Activated naive CD4-positive, alpha-beta T cell treated with anti-CD3 and anti-CD28 coated beads, Interleukin-2, amount 50 U/mL, for 24 hours (primary cell): Measurements from ENCODE around the gene PARVG.

ENCODE experiments used
- H3K27ac Mint-ChIP-seq: one replicate; pipeline ENCODE4 v1.8.0; 2021; ENCODE audit warnings: mild to moderate bottlenecking, mixed read lengths
- H3K27me3 Mint-ChIP-seq: one replicate; pipeline ENCODE4 v1.8.0; 2021; ENCODE audit warnings: mixed read lengths
- H3K36me3 Mint-ChIP-seq: one replicate; pipeline ENCODE4 v1.8.0; 2021; ENCODE audit warnings: mixed read lengths
- H3K4me1 Mint-ChIP-seq: one replicate; pipeline ENCODE4 v1.8.0; 2021; ENCODE audit warnings: mixed read lengths
- H3K4me3 Mint-ChIP-seq: one replicate; pipeline ENCODE4 v1.8.0; 2021; ENCODE audit warnings: mild to moderate bottlenecking, mixed read lengths
- H3K9me3 Mint-ChIP-seq: one replicate; pipeline ENCODE4 v1.8.0; 2021; ENCODE audit warnings: mixed read lengths

Gene PARVG, protein sequence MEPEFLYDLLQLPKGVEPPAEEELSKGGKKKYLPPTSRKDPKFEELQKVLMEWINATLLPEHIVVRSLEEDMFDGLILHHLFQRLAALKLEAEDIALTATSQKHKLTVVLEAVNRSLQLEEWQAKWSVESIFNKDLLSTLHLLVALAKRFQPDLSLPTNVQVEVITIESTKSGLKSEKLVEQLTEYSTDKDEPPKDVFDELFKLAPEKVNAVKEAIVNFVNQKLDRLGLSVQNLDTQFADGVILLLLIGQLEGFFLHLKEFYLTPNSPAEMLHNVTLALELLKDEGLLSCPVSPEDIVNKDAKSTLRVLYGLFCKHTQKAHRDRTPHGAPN

GRCh38 chr22:44180706-44181032 is at the start of gene PARVG:
TSS of gene PARVG (plus strand) at chr22:44180925. CDS start at chr22:44183330, 2,405 bp downstream.
- Mint-ChIP-seq H3K4me3 (peak within 1 kb of the TSS; percentile 90), H3K27me3 (no peaks in the 10 kb centered on the region), H3K27ac (peak within 1 kb of the TSS; percentile 96), H3K9me3 (no peaks in the 10 kb centered on the region), H3K4me1 (peaks cover 36% of the 10 kb centered on the region), H3K36me3 (peaks cover 2% of the 10 kb centered on the region)

- Mint-ChIP-seq H3K27me3 (peaks cover 18% of the 10 kb centered on the region), H3K4me3 (no peak overlapping the region), H3K27ac (no peak overlapping the region), H3K9me3 (peaks cover 6% of the 10 kb centered on the region), H3K36me3 (peaks cover 8% of the 10 kb centered on the region), H3K4me1 (peaks cover 6% of the 10 kb centered on the region)
These were observed 49.3 kb upstream of the PARVG start for GRCh38 chr22:44131412-44131811.

DNA sequence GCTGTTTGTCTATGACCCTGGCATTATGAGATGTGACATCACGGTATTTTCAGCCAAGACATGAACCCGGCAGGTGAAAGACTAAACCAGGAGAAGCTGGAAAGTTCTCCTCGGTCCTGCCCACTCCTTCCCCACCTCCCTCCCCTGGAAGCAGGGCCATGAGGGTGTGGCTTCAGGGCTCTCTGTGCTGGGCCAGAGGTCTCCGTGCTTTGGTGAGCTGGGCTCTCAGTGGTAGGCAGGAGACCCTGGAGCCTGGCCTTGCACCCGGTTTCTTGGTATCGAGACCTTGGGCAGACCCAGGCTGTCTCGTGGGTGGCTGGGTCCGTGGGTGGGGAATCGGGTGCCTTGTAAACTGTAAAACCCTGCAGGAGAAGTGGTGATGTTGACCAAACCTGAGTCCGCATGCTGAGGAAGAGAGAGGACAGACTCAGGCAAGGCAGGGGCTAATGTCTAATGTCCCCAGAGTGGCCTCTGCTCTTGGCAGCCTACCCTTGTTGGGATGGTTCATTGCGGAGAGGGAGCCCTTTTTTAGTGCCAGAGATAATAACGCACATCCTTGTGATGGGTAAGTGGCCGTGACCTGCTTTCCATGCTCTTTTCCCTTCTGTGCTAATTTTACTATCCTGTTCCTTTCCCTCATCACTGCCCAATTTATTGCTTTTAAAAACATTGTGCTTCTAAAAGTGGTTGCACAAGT is 48.6 kb upstream of the PARVG start:
- Mint-ChIP-seq H3K36me3 (peaks cover 12% of the 10 kb centered on the region), H3K9me3 (peaks cover 9% of the 10 kb centered on the region), H3K4me1 (peaks cover 6% of the 10 kb centered on the region), H3K4me3 (no peak overlapping the region), H3K27ac (no peak overlapping the region), H3K27me3 (peaks cover 19% of the 10 kb centered on the region)

- Mint-ChIP-seq H3K4me1 (peaks cover 6% of the 10 kb centered on the region), H3K27ac (no peak overlapping the region), H3K27me3 (peaks cover 19% of the 10 kb centered on the region), H3K9me3 (peaks cover 8% of the 10 kb centered on the region), H3K4me3 (no peak overlapping the region), H3K36me3 (peaks cover 10% of the 10 kb centered on the region)
These were observed 48.0 kb upstream of the PARVG start for GRCh38 chr22:44132724-44133123.

GRCh38 chr22:44133161-44133560 is 47.6 kb upstream of the PARVG start:
- Mint-ChIP-seq H3K36me3 (peaks cover 10% of the 10 kb centered on the region), H3K4me3 (no peak overlapping the region), H3K9me3 (peaks cover 10% of the 10 kb centered on the region), H3K4me1 (peaks cover 6% of the 10 kb centered on the region), H3K27ac (no peak overlapping the region), H3K27me3 (peaks cover 19% of the 10 kb centered on the region)

- peaks cover 19% of the 10 kb centered on the region for H3K27me3 Mint-ChIP-seq
These were observed 46.7 kb upstream of the PARVG start for GRCh38 chr22:44133901-44134571.

DNA sequence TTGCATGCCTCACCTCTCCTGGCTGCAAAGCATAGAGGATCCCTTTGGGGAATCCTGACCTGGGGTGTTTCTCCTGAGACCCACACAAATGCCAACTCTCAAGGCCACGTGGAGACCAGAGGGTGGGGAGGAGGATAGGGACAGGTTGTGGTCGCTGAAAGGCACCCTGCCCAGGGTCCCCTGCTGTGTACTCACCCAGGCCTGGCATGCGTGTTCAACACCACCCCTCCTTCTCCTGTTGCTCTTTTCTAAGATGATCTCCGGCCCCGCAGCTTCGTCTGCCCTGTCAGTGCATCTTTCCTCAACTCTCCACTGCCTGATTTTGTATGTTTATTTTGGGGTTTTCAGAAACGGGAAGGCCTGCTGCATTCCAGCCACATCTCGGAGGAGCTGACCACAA is 44.6 kb upstream of the PARVG start:
- Mint-ChIP-seq H3K9me3 (peaks cover 10% of the 10 kb centered on the region), H3K4me1 (peaks cover 6% of the 10 kb centered on the region), H3K4me3 (no peak overlapping the region), H3K27ac (no peak overlapping the region), H3K36me3 (peaks cover 10% of the 10 kb centered on the region), H3K27me3 (peaks cover 19% of the 10 kb centered on the region)

More at GRCh38 chr22:44133901-44134571, 46.7 kb upstream of the PARVG start:
- H3K9me3 Mint-ChIP-seq = peaks cover 10% of the 10 kb centered on the region
- no peak overlapping the region for H3K4me3 Mint-ChIP-seq
- no peak overlapping the region for H3K27ac Mint-ChIP-seq
- H3K4me1 Mint-ChIP-seq = peaks cover 6% of the 10 kb centered on the region
- peaks cover 10% of the 10 kb centered on the region for H3K36me3 Mint-ChIP-seq

- Mint-ChIP-seq H3K27me3 (peaks cover 17% of the 10 kb centered on the region), H3K9me3 (peaks cover 10% of the 10 kb centered on the region), H3K4me1 (peaks cover 6% of the 10 kb centered on the region), H3K27ac (no peak overlapping the region), H3K36me3 (peaks cover 10% of the 10 kb centered on the region), H3K4me3 (no peak overlapping the region)
These were observed 43.9 kb upstream of the PARVG start for GRCh38 chr22:44136786-44137185.

GRCh38 chr22:44137415-44137814 is 43.3 kb upstream of the PARVG start:
- H3K27me3 Mint-ChIP-seq = peaks cover 16% of the 10 kb centered on the region
- no peak overlapping the region for H3K27ac Mint-ChIP-seq

GRCh38 chr22:44139773-44140172 is 41.0 kb upstream of the PARVG start:
- Mint-ChIP-seq H3K4me1 (no peaks in the 10 kb centered on the region), H3K27me3 (peaks cover 12% of the 10 kb centered on the region), H3K9me3 (peaks cover 10% of the 10 kb centered on the region)

More at GRCh38 chr22:44137415-44137814, 43.3 kb upstream of the PARVG start:
- Mint-ChIP-seq H3K9me3 (peaks cover 10% of the 10 kb centered on the region), H3K4me1 (peaks cover 6% of the 10 kb centered on the region), H3K4me3 (no peak overlapping the region), H3K36me3 (peaks cover 10% of the 10 kb centered on the region)

GRCh38 chr22:44142421-44143104 is 38.2 kb upstream of the PARVG start:
- H3K36me3 Mint-ChIP-seq = no peaks in the 10 kb centered on the region
- H3K9me3 Mint-ChIP-seq = peaks cover 4% of the 10 kb centered on the region
- H3K27ac Mint-ChIP-seq = no peak overlapping the region
- H3K4me3 Mint-ChIP-seq = no peak overlapping the region
- no peaks in the 10 kb centered on the region for H3K4me1 Mint-ChIP-seq
- H3K27me3 Mint-ChIP-seq = no peaks in the 10 kb centered on the region

More at GRCh38 chr22:44139773-44140172, 41.0 kb upstream of the PARVG start:
- H3K27ac Mint-ChIP-seq = no peak overlapping the region
- H3K4me3 Mint-ChIP-seq = no peak overlapping the region
- H3K36me3 Mint-ChIP-seq = peaks cover 10% of the 10 kb centered on the region

- Mint-ChIP-seq H3K27me3 (no peaks in the 10 kb centered on the region), H3K4me1 (no peaks in the 10 kb centered on the region), H3K36me3 (no peaks in the 10 kb centered on the region), H3K27ac (no peak overlapping the region), H3K4me3 (no peak overlapping the region), H3K9me3 (no peaks in the 10 kb centered on the region)
These were observed 37.6 kb upstream of the PARVG start for GRCh38 chr22:44143105-44143474.

DNA sequence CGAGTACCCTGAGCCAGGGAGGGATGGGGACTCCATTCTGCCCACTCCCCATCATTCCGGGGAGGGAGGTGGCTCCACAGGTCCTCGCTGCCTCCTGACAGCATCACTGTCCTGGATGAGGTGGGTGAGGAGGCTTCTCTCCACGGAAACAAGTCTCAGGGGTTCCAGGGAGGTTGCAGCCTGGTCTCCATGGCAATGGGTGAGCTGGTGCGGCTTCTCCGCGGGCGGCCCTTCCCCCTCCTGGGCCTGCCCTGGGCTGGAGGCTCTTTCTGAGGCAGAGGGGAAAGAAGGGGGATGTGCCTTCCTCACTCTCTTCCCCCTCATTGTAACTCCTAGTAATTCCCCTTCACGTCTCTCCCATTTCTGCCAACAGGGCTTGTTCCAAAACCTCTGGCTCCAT is 37.1 kb upstream of the PARVG start:
- no peak overlapping the region for H3K27ac Mint-ChIP-seq
- H3K27me3 Mint-ChIP-seq = no peaks in the 10 kb centered on the region
- no peaks in the 10 kb centered on the region for H3K4me1 Mint-ChIP-seq
- no peaks in the 10 kb centered on the region for H3K36me3 Mint-ChIP-seq
- no peak overlapping the region for H3K4me3 Mint-ChIP-seq
- H3K9me3 Mint-ChIP-seq = no peaks in the 10 kb centered on the region

GRCh38 chr22:44144046-44144569 is 36.6 kb upstream of the PARVG start:
- no peaks in the 10 kb centered on the region for H3K27me3 Mint-ChIP-seq
- H3K4me3 Mint-ChIP-seq = no peak overlapping the region
- H3K4me1 Mint-ChIP-seq = no peaks in the 10 kb centered on the region
- no peaks in the 10 kb centered on the region for H3K36me3 Mint-ChIP-seq
- H3K9me3 Mint-ChIP-seq = no peaks in the 10 kb centered on the region
- no peak overlapping the region for H3K27ac Mint-ChIP-seq

GRCh38 chr22:44145544-44145943 is 35.2 kb upstream of the PARVG start:
- no peak overlapping the region for H3K27ac Mint-ChIP-seq
- H3K4me3 Mint-ChIP-seq = no peak overlapping the region
- H3K36me3 Mint-ChIP-seq = no peaks in the 10 kb centered on the region
- H3K27me3 Mint-ChIP-seq = no peaks in the 10 kb centered on the region
- no peaks in the 10 kb centered on the region for H3K9me3 Mint-ChIP-seq
- H3K4me1 Mint-ChIP-seq = no peaks in the 10 kb centered on the region
